Bronchial smooth muscle cell (primary cell): ENCODE results near the gene AOPEP. TPM values are rescaled to one million over a fixed set of nuclear protein-coding genes. Genes with fewer than 3 reads are reported as not detected.

ENCODE experiments used
- total RNA-seq: library from RNA; depleted of rRNA; stranded (reverse); fragments of >200 nt; gene quantifications from 2 replicates; pipeline ENCODE4 v1.2.1, GENCODE V29; 2014

The AOPEP gene
- 22.1 and 24.9 TPM in 2 replicates for total RNA-seq

GRCh38 chr9:94726495-94727191 is at the start of gene AOPEP:
AOPEP (plus strand) TSS chr9:94726699; CDS start chr9:94759784, 33,085 bp downstream.

Other genes starting within 250 kb of the AOPEP start
- gene PCAT7, start 171.6 kb upstream of the AOPEP start, total RNA-seq = not detected in 2 replicates
- gene FBP2, start 132.9 kb upstream of the AOPEP start, total RNA-seq = not detected in 2 replicates
- gene FBP1, start 87.2 kb upstream of the AOPEP start, total RNA-seq = not detected in 2 replicates